ENCODE data around the gene ANKRD63.

The ANKRD63 gene

DNA sequence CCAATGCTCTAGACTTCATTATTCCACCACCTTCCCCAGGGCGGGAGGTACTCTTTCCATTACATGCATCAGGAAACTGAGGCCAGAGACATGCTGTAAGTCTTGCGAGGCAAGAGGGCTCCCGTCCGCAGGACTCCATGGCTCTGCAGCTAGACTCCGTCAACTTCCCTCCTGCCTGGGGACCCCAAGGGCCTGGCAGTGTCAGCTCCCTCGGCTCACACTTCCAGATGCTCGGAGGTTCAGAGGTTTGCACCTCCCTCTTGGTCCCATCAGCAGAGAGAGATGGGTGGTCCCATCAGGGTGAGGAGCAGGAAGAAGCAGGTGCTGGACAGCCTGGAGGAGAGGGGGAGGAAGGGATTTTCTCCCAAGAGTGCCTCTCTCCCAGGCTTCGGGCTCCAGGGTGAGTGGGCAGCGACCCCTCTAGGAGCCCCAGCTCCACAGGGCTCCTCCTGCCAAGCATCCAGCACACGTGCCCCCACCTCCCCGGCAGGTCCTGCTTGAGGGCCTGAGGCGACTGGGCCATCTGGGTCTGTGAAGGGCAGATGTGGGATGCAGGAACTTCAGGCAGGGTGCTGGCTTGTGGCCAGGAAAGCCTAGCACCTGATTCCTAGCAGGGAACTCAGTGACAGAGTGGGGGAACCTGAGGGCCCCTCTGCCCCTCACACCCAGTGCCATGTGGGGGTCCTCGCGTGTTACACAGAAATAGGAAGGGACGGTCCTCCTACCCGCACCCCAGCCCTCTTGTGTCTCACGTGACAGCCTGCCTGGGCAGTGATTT lies 34.7 kb downstream of the ANKRD63 start:
- no peak overlapping the region for H3K27ac ChIP-seq (ENCODE audit: low read length)
- H3K36me3 ChIP-seq (ENCODE audit: control insufficient read depth in 2 of 2, insufficient read depth in 2 of 2, low read length in 2 of 2) = no peaks in the 10 kb centered on the region
- no peaks in the 10 kb centered on the region for H3K9me3 ChIP-seq (ENCODE audit: control insufficient read depth in 2 of 2, low read length in 2 of 2)
- H3K27me3 ChIP-seq (ENCODE audit: control insufficient read depth in 1 of 2, insufficient read depth in 2 of 2, low read length in 2 of 2) = peaks cover under 1 to 1% of the 10 kb centered on the region in 2 donors
- no peak overlapping the region for H3K9ac ChIP-seq (ENCODE audit: low read length in 2 of 2)
- H3K4me3 ChIP-seq (ENCODE audit: low read length in 2 of 2) = no peak overlapping the region
- H3K4me1 ChIP-seq (ENCODE audit: control insufficient read depth, insufficient read depth, low read length) = peaks cover 7% of the 10 kb centered on the region

DNA sequence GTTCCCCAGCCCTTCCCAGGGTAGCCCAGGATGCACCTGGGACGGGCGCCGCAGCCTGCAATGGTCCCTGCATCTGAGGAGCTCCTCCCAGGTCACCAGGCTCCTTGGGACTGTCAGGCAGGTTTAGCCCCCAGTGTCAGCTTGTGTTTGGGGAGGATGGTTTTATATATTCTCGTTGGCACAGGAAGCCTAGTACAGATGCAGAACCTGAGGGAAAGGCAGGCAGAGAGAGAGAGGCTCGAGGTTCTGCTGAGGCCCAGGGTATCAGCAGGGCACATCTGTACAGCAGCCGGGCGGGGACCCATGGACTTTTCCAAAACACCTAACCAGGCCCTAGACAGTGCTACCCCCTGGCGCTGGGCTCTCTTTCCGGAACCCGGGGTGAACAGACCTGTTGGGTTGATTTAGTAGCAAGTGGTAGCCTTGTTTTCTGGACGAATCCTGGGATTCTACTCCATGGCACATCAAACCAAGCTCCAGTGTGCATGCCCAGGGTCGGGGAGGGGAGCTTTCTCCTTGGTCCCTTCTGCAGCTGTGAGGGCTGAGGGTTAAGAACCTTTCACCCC lies 35.4 kb downstream of the ANKRD63 start:
- Histone ChIP-seq H3K9ac (ENCODE audit: low read length in 2 of 2) (no peak overlapping the region), H3K27ac (ENCODE audit: low read length) (no peak overlapping the region), H3K4me1 (ENCODE audit: control insufficient read depth, insufficient read depth, low read length) (peaks cover under 1% of the 10 kb centered on the region), H3K36me3 (ENCODE audit: control insufficient read depth in 2 of 2, insufficient read depth in 2 of 2, low read length in 2 of 2) (no peaks in the 10 kb centered on the region), H3K9me3 (ENCODE audit: control insufficient read depth in 2 of 2, low read length in 2 of 2) (no peaks in the 10 kb centered on the region), H3K4me3 (ENCODE audit: low read length in 2 of 2) (no peak overlapping the region), H3K27me3 (ENCODE audit: control insufficient read depth in 1 of 2, insufficient read depth in 2 of 2, low read length in 2 of 2) (no peaks in the 10 kb centered on the region)

DNA sequence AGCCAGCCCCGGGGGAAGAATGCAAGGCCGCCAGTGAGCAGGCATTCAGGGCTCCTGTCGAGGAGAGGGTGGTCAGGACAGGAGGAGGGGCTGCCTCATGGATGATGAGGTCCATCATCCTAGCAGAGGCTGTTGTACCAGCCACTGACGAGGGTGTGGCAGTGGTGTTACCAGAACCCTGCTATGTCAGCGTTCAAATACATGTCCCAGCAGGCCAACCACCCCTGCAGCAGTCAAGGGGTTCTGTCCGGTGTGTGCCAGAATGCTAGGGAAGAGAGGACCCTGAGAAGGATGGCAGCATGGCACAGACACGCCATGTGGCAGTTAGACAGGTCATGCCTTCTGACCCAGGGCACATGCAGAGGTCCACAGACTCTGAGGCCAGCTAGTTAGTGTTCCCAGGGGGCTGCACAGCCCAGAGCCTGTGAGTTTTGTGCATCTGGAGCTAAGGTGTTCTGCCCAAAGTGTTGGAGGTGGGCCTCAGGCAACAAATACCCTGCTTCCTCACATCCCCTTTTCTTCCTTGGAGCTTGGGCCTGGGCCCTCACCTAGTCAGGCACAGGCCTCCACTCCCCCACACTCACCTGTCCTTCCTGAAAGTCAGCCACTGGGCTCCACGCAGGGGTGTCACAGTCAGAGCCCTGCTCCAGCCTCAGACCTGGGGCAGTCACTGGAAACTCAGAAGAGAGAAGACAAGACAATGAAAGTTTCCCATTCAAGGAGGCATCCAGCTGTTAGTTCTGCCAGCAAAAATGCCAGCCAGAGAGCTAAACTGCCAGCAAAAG lies 36.2 kb downstream of the ANKRD63 start:
- H3K36me3 ChIP-seq (ENCODE audit: control insufficient read depth in 2 of 2, insufficient read depth in 2 of 2, low read length in 2 of 2) = no peaks in the 10 kb centered on the region
- no peaks in the 10 kb centered on the region for H3K9me3 ChIP-seq (ENCODE audit: control insufficient read depth in 2 of 2, low read length in 2 of 2)
- no peaks in the 10 kb centered on the region for H3K4me1 ChIP-seq (ENCODE audit: control insufficient read depth, insufficient read depth, low read length)
- no peak overlapping the region for H3K4me3 ChIP-seq (ENCODE audit: low read length in 2 of 2)
- H3K27me3 ChIP-seq (ENCODE audit: control insufficient read depth in 1 of 2, insufficient read depth in 2 of 2, low read length in 2 of 2) = no peaks in the 10 kb centered on the region
- H3K9ac ChIP-seq (ENCODE audit: low read length in 2 of 2) = no peak overlapping the region
- no peak overlapping the region for H3K27ac ChIP-seq (ENCODE audit: low read length)

DNA sequence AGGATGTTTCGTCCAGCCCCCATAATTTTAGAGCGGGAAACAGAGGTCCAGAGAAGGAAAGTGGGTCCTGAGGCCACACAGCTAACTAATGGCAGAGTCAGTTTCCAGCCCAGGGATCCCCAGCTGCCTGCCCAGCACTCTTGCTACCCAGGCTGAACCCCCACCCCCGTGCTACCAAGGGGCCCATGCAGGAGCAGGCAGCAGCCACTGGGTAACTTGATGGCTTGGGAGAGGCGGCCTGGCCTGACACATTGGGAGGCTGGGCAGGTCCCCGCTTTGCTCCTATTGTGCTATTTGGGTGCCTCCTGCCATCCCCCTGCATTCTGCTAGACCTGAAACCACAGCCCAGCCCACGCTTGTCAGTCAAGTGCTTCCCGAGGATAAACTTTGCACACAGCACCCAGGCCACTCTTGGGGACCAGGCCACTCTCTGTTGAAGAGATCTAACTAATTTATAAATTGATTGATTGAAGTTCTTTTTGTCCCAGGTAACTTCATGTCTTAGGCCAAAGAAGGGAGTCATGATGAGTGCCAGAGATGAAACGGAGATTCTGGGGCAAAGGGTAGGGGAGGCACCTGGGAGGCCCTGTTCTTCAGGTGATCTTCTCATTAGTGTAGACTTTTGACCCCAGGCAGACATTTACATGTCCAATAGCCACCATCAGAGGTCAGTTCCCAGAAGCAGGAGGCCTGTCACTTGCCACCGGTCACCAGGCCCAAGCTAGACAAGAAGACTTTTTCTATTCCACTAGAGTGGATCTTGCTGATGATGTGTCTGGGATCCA lies 37.0 kb downstream of the ANKRD63 start:
- H3K9me3 ChIP-seq (ENCODE audit: control insufficient read depth in 2 of 2, low read length in 2 of 2) = no peaks in the 10 kb centered on the region
- no peaks in the 10 kb centered on the region for H3K27me3 ChIP-seq (ENCODE audit: control insufficient read depth in 1 of 2, insufficient read depth in 2 of 2, low read length in 2 of 2)
- H3K36me3 ChIP-seq (ENCODE audit: control insufficient read depth in 2 of 2, insufficient read depth in 2 of 2, low read length in 2 of 2) = no peaks in the 10 kb centered on the region
- H3K4me1 ChIP-seq (ENCODE audit: control insufficient read depth, insufficient read depth, low read length) = no peaks in the 10 kb centered on the region
- no peak overlapping the region for H3K4me3 ChIP-seq (ENCODE audit: low read length in 2 of 2)
- H3K27ac ChIP-seq (ENCODE audit: low read length) = no peak overlapping the region
- H3K9ac ChIP-seq (ENCODE audit: low read length in 2 of 2) = no peak overlapping the region

DNA sequence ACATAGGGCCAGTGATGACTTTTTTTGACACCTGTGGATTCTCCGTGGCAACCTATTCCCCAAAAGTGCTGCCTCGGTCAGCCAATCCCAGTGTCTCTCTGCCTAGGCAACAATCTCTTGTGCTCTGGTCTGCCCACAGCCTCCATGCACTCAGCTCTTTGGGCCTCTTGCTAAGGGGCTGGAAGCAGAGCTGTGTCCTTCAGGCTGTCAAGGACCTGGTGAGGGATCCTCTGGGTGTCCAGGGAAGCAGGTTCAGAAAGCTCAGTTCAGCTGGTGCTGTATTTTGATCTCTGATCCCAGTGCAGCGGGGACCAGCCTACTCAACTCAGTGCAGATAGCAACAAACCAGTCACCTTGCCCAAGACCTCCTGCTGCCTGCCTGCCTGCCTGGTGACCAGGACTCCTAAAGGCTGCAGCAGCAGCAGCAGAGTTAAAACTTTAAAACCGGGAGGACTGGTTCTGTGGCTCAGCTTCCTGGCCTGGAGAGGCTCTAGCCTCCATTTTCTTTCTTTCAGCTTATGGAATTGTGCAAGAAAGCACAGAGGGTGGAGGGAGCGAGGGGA lies 37.8 kb downstream of the ANKRD63 start:
- Histone ChIP-seq H3K27ac (ENCODE audit: low read length) (no peak overlapping the region), H3K4me3 (ENCODE audit: low read length in 2 of 2) (no peak overlapping the region), H3K4me1 (ENCODE audit: control insufficient read depth, insufficient read depth, low read length) (no peaks in the 10 kb centered on the region), H3K27me3 (ENCODE audit: control insufficient read depth in 1 of 2, insufficient read depth in 2 of 2, low read length in 2 of 2) (peaks cover 2% of the 10 kb centered on the region in 2 donors), H3K9ac (ENCODE audit: low read length in 2 of 2) (no peak overlapping the region), H3K9me3 (ENCODE audit: control insufficient read depth in 2 of 2, low read length in 2 of 2) (no peaks in the 10 kb centered on the region), H3K36me3 (ENCODE audit: control insufficient read depth in 2 of 2, insufficient read depth in 2 of 2, low read length in 2 of 2) (no peaks in the 10 kb centered on the region)

- H3K4me3 ChIP-seq (ENCODE audit: low read length in 2 of 2) = no peak overlapping the region
- H3K27ac ChIP-seq (ENCODE audit: low read length) = no peak overlapping the region
- H3K27me3 ChIP-seq (ENCODE audit: control insufficient read depth in 1 of 2, insufficient read depth in 2 of 2, low read length in 2 of 2) = peaks cover 6 to 15% of the 10 kb centered on the region in 2 donors
- no peak overlapping the region for H3K9ac ChIP-seq (ENCODE audit: low read length in 2 of 2)
- no peaks in the 10 kb centered on the region for H3K9me3 ChIP-seq (ENCODE audit: control insufficient read depth in 2 of 2, low read length in 2 of 2)
- H3K36me3 ChIP-seq (ENCODE audit: control insufficient read depth in 2 of 2, insufficient read depth in 2 of 2, low read length in 2 of 2) = no peaks in the 10 kb centered on the region
- peaks cover 7% of the 10 kb centered on the region for H3K4me1 ChIP-seq (ENCODE audit: control insufficient read depth, insufficient read depth, low read length)
Observed at GRCh38 chr15:40243126-40243810, 39.6 kb downstream of the ANKRD63 start.

DNA sequence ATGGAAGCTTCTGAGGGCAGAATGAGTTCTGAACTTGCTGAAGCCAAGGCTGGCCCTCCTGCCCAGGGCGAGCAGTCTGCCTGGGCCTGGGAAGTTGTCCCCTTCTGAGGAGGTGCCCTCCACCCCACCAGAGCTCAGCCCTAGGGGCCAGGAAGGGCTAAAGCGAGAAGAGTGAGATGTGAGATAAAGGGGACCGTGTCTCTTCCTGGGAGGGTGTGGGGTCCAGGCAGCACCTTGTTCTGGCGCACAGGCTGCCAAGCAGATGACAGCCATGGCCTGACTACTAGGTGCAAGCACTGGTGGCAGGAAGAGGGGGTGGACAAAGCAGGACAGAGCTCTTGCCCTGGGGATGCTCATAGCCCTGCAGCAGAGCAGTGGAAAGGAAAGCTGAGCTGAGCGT lies 40.3 kb downstream of the ANKRD63 start:
- H3K4me1 ChIP-seq (ENCODE audit: control insufficient read depth, insufficient read depth, low read length) = peaks cover 7% of the 10 kb centered on the region
- no peaks in the 10 kb centered on the region for H3K36me3 ChIP-seq (ENCODE audit: control insufficient read depth in 2 of 2, insufficient read depth in 2 of 2, low read length in 2 of 2)
- peaks cover 6 to 16% of the 10 kb centered on the region in 2 donors for H3K27me3 ChIP-seq (ENCODE audit: control insufficient read depth in 1 of 2, insufficient read depth in 2 of 2, low read length in 2 of 2)

GRCh38 chr15:40242213-40242599 lies 40.7 kb downstream of the ANKRD63 start:
- H3K4me1 ChIP-seq (ENCODE audit: control insufficient read depth, insufficient read depth, low read length) = peaks cover 7% of the 10 kb centered on the region
- H3K9me3 ChIP-seq (ENCODE audit: control insufficient read depth in 2 of 2, low read length in 2 of 2) = no peaks in the 10 kb centered on the region
- H3K4me3 ChIP-seq (ENCODE audit: low read length in 2 of 2) = no peak overlapping the region
- peaks cover 6 to 16% of the 10 kb centered on the region in 2 donors for H3K27me3 ChIP-seq (ENCODE audit: control insufficient read depth in 1 of 2, insufficient read depth in 2 of 2, low read length in 2 of 2)
- no peak overlapping the region for H3K27ac ChIP-seq (ENCODE audit: low read length)
- no peak overlapping the region for H3K9ac ChIP-seq (ENCODE audit: low read length in 2 of 2)
- no peaks in the 10 kb centered on the region for H3K36me3 ChIP-seq (ENCODE audit: control insufficient read depth in 2 of 2, insufficient read depth in 2 of 2, low read length in 2 of 2)

More for the DNA sequence above, 40.3 kb downstream of the ANKRD63 start:
- H3K9ac ChIP-seq (ENCODE audit: low read length in 2 of 2) = no peak overlapping the region
- H3K4me3 ChIP-seq (ENCODE audit: low read length in 2 of 2) = no peak overlapping the region
- H3K27ac ChIP-seq (ENCODE audit: low read length) = no peak overlapping the region
- no peaks in the 10 kb centered on the region for H3K9me3 ChIP-seq (ENCODE audit: control insufficient read depth in 2 of 2, low read length in 2 of 2)

DNA sequence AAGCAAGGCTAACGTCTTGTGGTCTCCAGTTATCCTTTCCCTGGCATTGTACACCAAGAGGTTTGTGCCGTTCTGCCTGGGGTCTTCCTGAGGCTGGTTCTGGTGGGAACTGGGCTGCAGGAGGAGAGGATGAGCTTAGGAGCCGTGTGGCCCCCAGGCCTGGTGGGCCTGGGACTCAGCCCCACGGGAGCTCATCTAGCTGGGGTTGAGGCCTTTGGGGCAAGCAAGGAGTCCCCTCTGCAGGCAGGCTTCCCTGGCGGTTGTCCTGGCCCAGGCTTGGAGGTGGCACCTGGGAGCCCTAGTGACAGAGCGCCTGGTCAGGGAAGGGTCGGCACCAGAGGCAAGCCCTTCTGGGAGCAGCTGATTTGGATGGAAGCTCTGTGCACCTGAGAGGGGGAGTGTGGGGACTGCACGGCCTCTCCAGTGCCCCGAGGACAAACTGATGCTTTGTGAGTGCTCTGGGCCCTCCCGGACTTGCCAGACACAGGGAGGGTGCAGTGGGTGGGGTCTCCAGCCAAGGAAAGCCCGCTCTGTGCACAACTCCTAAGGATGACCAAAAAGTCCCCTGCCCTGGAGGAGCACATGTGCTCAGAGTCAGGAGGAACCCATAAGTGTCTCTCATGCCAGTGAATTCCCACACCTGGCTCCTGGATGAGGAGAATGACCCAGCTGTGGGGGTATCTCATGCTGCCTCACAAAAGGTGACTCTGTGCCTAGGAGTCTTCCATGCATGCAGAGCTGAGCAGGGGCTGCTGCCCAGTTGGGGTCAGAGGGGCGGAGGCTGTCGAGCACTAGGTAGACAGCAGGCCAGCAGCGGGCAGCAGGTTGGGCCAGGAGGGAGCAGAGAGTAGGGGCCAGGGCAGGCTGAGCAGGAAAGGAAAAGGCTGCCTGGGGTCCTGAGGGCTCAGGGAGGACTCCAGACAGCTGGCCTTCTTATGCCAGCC lies 41.3 kb downstream of the ANKRD63 start:
- Histone ChIP-seq H3K9ac (ENCODE audit: low read length in 2 of 2) (no peak overlapping the region), H3K27ac (ENCODE audit: low read length) (no peak overlapping the region), H3K36me3 (ENCODE audit: control insufficient read depth in 2 of 2, insufficient read depth in 2 of 2, low read length in 2 of 2) (no peaks in the 10 kb centered on the region), H3K4me3 (ENCODE audit: low read length in 2 of 2) (no peak overlapping the region), H3K27me3 (ENCODE audit: control insufficient read depth in 1 of 2, insufficient read depth in 2 of 2, low read length in 2 of 2) (peaks cover 6 to 16% of the 10 kb centered on the region in 2 donors), H3K9me3 (ENCODE audit: control insufficient read depth in 2 of 2, low read length in 2 of 2) (no peaks in the 10 kb centered on the region), H3K4me1 (ENCODE audit: control insufficient read depth, insufficient read depth, low read length) (peaks cover 7% of the 10 kb centered on the region)
